ENCODE measurements around the gene TMEM240. TPM values are rescaled to one million over a fixed set of nuclear protein-coding genes. Genes with fewer than 3 reads are reported as not detected.

Gene TMEM240
- total and polyA plus RNA-seq, 2 of the 8 experiments (the other 6 are each of a cell fraction or from before 2014, with no cell fraction given): 3.6 to 5.7 TPM

- H3K14ac ChIP-seq (ENCODE audit: insufficient read length): no peak overlapping the region
- no peak overlapping the region for H2BK5ac ChIP-seq (ENCODE audit: low read depth, low read length)
- H2BK12ac ChIP-seq (ENCODE audit: low read depth, low read length): no peak overlapping the region
- no peak overlapping the region for H4K5ac ChIP-seq (ENCODE audit: insufficient read length, low read depth, low read length)
- no peak overlapping the region for H3K56ac ChIP-seq (replicated peaks; ENCODE audit: insufficient read length, low read depth, low read length)
- TF ChIP-seq NRF1 (IDR thresholded peaks at IDR 0.05; ENCODE audit: low read depth, low read length): no peak
- no peak for TF ChIP-seq TBP (IDR thresholded peaks at IDR 0.05; ENCODE audit: low read depth, low read length)
- TF ChIP-seq RXRA (IDR thresholded peaks at IDR 0.05; ENCODE audit: insufficient read depth, low read depth, low read length): no peak
- TF ChIP-seq USF2 (IDR thresholded peaks at IDR 0.05; ENCODE audit: low read length): no peak
- no peak for TF ChIP-seq BCL11A (IDR thresholded peaks at IDR 0.05; ENCODE audit: low read depth in 2 of 2, low read length in 2 of 2)
- TF ChIP-seq FOSL1 (IDR thresholded peaks at IDR 0.05; ENCODE audit: insufficient read depth, low read depth, low read length): no peak
- no peak for TF ChIP-seq SP1 (IDR thresholded peaks at IDR 0.05; ENCODE audit: low read depth, low read length)
- no peak for TF ChIP-seq SUZ12 (IDR thresholded peaks at IDR 0.05; ENCODE audit: low read length)
- no peak for TF ChIP-seq KDM1A (IDR thresholded peaks at IDR 0.05; ENCODE audit: borderline replicate concordance, low read length)
- no peak for TF ChIP-seq BACH1 (IDR thresholded peaks at IDR 0.05; ENCODE audit: low read length)
- TF ChIP-seq HDAC2 (IDR thresholded peaks at IDR 0.05; ENCODE audit: borderline replicate concordance in 1 of 2, low read depth in 2 of 2, low read length in 2 of 2): no peak
- TF ChIP-seq NANOG (IDR thresholded peaks at IDR 0.05; ENCODE audit: insufficient read depth, low read depth, low read length, poor library complexity, severe bottlenecking): no peak
- TF ChIP-seq RFX5 (IDR thresholded peaks at IDR 0.05; ENCODE audit: borderline replicate concordance, low read depth, low read length): no peak
- no peak overlapping the region for H3K23ac ChIP-seq (ENCODE audit: insufficient read length)
- no peak overlapping the region for H2AFZ ChIP-seq (ENCODE audit: low read length)
- H3K36me3 ChIP-seq (ENCODE audit: control insufficient read depth in 2 of 4, insufficient read depth in 4 of 4, low read length in 3 of 4): peaks cover 16 to 39% (median 24%) of the 10 kb centered on the region in 4 experiments
- no peak overlapping the region for H2AK5ac ChIP-seq (ENCODE audit: low read depth, low read length)
- H3K79me1 ChIP-seq (ENCODE audit: low read depth, low read length): peaks cover 5% of the 10 kb centered on the region
- H2BK20ac ChIP-seq (ENCODE audit: low read length): no peak overlapping the region
- H3K9me3 ChIP-seq (ENCODE audit: insufficient read depth in 2 of 2, low read depth in 1 of 2, low read length in 1 of 2): no peaks in the 10 kb centered on the region
- no peaks in the 10 kb centered on the region for H3K27me3 ChIP-seq (replicated peaks in 1 of 4; ENCODE audit: control insufficient read depth in 3 of 4, extremely low read depth in 1 of 4, insufficient read depth in 3 of 4, low read length in 3 of 4)
- no peak overlapping the region for H3K4me3 ChIP-seq (ENCODE audit: extremely low read depth in 1 of 4, insufficient read depth in 2 of 4, low read depth in 3 of 4, low read length in 4 of 4)
- no peak for DNase-seq (ENCODE audit: low read depth in 1 of 2, low spot score in 2 of 2)
- no peak for FAIRE-seq
- H3K4me1 ChIP-seq (replicated peaks in 1 of 4; ENCODE audit: control insufficient read depth in 3 of 4, insufficient read depth in 4 of 4, low read length in 3 of 4): no peaks in the 10 kb centered on the region
- no peak overlapping the region for H3K9ac ChIP-seq (replicated peaks in 1 of 4; ENCODE audit: extremely low read depth in 1 of 4, low read depth in 3 of 4, low read length in 3 of 4)
- H3K23me2 ChIP-seq (ENCODE audit: low read depth, low read length): no peaks in the 10 kb centered on the region
- no peak overlapping the region for H4K91ac ChIP-seq (replicated peaks; ENCODE audit: insufficient read length, low read length)
- H3K18ac ChIP-seq (ENCODE audit: extremely low read depth, low read length): no peak overlapping the region
- CTCF ChIA-PET (ENCODE audit: partially characterized antibody): interaction anchor here (1.3 to 2.4 kb wide), 4 partner anchors 9 to 59 kb away, joined by 3 to 8 read pairs (median 6); no protein-coding TSS in a partner anchor
- H4K8ac ChIP-seq (ENCODE audit: extremely low read depth, insufficient read depth, low read length): no peak overlapping the region
- WGBS, 2 experiments (ENCODE audit: extremely low coverage in 1 of 2, insufficient coverage in 1 of 2, insufficient read length in 1 of 2, insufficient replicate concordance in 2 of 2, low coverage in 1 of 2, low lambda C conversion rate in 2 of 2, missing lambda C conversion rate in 1 of 2): 97% methylated on average over 9 of the region's 9 CpGs; no CpG with 5 or more reads in 1 of the 2 experiments
- H4K20me1 ChIP-seq (replicated peaks in 1 of 2; ENCODE audit: control insufficient read depth in 1 of 2, insufficient read depth in 2 of 2, low read length in 2 of 2): peaks cover 11 to 31% of the 10 kb centered on the region in 2 experiments
- H3K4me2 ChIP-seq (ENCODE audit: insufficient read depth in 1 of 2, low read depth in 2 of 2, low read length in 2 of 2): no peak overlapping the region
- H2BK15ac ChIP-seq (ENCODE audit: low read length): no peak overlapping the region
- H3K79me2 ChIP-seq (ENCODE audit: control insufficient read depth in 1 of 2, insufficient read depth in 2 of 2, low read length in 2 of 2): peaks cover under 1 to 27% of the 10 kb centered on the region in 2 experiments; a peak in 3 of 4 replicates
- H2BK120ac ChIP-seq (replicated peaks; ENCODE audit: low read depth, low read length): no peak overlapping the region
- POLR2A ChIA-PET (ENCODE audit: partially characterized antibody): interaction anchor here (0.9 to 23.0 kb wide), 3 partner anchors 4 to 192 kb away, joined by 3 to 367 read pairs (median 367); no protein-coding TSS in a partner anchor
- H3K27ac ChIP-seq (ENCODE audit: low read depth, low read length): no peak overlapping the region
- no peak overlapping the region for H3K4ac ChIP-seq (replicated peaks; ENCODE audit: insufficient read length, low read depth, low read length)
These were observed 19.8 kb upstream of the TMEM240 start for GRCh38 chr1:1560178-1560577.
